Measurements from ENCODE around the gene NDUFA7.
"Not testable (repeated sequence)": the region's sequence is repeated elsewhere in the genome, so short reads cannot be mapped to it uniquely, and the experiment has no call there.

Gene NDUFA7

DNA sequence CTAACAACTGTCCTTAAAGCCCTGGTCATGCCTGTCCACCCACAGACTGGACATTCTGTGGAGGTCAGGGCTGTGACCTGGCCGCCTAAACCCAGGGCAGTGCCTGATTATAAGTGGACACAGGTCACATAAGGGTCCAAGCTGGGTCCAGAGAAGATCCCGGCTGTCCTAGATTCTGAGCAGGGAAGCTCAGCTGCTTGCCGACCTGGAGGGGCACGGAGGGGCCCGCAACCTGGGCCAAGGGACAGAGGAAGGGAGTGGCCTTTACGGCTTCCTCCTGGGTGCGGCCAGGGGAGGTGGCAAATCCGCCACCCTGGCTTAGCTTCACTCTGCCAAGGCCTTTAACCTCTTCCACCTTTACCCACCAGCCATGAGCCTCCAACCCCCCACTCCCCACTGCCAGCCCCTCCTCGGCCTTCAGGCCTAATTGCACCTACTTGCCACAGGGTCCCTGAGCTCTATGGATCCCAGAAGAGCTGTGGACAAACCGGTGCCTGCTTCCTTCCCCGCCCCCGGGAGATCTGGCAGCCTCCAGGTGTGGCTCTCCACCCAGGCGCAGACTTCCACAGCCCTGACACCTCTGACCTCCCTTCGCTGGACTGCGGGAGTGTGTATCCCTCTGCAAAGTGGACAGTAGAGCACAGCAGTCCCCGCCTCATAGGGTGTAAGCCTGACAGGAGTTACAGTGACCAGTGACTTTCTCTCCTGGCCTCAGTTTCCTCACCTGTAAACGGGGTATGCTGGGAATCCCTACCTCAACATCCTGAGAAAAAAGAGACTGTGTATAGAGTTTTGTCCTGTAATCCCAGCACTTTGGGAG, 14.7 kb downstream of the NDUFA7 start:
- peak overlapping the region; percentile 98 for H3K4me3 ChIP-seq (ENCODE audit: low read depth, low read length)
- no peak for DNase-seq (ENCODE audit: low read depth)
- TF ChIP-seq, protein P1, sequence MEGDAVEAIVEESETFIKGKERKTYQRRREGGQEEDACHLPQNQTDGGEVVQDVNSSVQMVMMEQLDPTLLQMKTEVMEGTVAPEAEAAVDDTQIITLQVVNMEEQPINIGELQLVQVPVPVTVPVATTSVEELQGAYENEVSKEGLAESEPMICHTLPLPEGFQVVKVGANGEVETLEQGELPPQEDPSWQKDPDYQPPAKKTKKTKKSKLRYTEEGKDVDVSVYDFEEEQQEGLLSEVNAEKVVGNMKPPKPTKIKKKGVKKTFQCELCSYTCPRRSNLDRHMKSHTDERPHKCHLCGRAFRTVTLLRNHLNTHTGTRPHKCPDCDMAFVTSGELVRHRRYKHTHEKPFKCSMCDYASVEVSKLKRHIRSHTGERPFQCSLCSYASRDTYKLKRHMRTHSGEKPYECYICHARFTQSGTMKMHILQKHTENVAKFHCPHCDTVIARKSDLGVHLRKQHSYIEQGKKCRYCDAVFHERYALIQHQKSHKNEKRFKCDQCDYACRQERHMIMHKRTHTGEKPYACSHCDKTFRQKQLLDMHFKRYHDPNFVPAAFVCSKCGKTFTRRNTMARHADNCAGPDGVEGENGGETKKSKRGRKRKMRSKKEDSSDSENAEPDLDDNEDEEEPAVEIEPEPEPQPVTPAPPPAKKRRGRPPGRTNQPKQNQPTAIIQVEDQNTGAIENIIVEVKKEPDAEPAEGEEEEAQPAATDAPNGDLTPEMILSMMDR (IDR thresholded peaks at IDR 0.05; ENCODE audit: control insufficient read depth, extremely low read depth, insufficient read depth) = no peak

DNA sequence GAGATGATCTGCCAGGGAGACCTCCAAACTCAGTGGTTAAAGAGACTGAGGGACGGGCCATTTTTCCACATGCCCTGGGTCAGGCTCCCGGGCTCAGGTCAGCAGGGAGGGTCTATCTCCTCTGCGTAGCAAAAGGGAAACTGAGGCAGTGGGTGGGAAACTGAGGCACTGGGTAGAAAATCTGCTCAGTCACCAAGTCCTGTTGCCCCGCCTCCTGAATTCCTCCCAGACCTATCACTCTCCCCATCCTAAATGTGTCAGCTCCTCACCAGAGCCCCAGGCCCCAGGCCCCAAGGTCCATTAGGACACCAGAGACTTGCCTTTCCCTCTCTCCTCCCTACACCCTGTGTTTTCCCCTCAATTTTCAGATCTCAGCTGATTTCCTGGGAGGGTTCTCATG, 15.4 kb downstream of the NDUFA7 start:
- H3K4me3 ChIP-seq (ENCODE audit: low read depth, low read length) = no peak overlapping the region
- no peak for DNase-seq (ENCODE audit: low read depth)
- TF ChIP-seq, protein P1 (IDR thresholded peaks at IDR 0.05; ENCODE audit: control insufficient read depth, extremely low read depth, insufficient read depth) = no peak

DNA sequence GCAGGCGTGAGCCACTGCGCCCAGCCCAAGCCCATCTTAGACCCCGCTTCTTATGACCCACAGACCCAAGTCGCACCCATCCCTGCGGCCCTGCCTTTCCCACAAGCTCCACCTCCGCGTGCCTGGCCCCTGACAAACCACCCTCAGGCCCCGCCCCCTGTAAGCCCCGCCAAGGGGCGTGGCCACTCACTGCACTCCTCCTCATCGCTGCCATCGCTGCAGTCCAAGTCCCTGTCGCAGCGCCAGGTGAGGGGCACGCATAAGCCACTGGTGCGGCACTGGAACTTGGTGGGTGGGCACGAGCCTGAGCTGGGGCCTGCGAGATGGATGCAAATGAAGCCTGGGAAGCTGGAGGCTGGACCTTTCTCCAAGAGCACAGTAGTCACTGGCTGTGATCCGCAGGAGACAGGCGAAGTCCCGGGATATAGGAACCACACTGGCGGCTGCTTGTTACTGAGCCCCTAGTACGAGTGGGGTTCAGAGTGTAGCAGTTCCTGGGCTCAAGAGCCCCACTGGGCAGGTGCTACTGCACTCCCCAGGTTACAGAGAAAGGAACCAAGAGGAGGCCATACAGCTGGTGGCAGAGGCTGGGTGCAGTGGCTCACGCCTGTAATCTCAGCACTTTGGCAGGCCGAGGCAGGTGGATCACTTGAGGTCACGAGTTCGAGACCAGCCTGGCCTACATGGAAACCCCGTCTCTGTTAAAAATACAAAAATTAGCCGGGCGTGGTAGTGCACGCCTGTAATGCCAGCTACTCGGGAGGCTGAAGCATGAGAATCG, 16.1 kb downstream of the NDUFA7 start:
- no peak for DNase-seq (ENCODE audit: low read depth)
- TF ChIP-seq, protein P1 (IDR thresholded peaks at IDR 0.05; ENCODE audit: control insufficient read depth, extremely low read depth, insufficient read depth) = no peak
- no peak overlapping the region for H3K4me3 ChIP-seq (ENCODE audit: low read depth, low read length)

DNA sequence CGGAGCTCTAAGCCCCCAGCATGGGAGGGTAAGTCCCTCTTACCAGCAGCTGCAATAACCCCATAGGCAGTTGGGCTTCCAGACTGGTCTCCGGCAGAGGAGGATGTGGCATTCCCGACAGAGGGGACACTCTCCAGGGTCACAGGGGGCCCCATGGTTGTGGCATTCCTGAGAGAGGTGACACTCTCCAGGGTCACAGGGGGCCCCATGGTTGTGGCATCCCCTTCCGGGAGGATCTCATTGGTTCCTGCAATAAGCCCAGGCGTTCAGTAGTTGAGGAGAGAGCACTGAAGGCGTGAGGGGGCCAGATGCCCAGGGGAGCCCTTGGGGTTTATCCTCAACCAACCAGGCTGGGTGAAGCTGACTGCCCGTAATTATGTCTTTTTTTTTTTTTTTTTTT, 18.4 kb downstream of the NDUFA7 start:
- H3K4me3 ChIP-seq (ENCODE audit: low read depth, low read length) = no peak overlapping the region
- DNase-seq (ENCODE audit: low read depth) = no peak
- TF ChIP-seq, protein P1 (IDR thresholded peaks at IDR 0.05; ENCODE audit: control insufficient read depth, extremely low read depth, insufficient read depth) = no peak

DNA sequence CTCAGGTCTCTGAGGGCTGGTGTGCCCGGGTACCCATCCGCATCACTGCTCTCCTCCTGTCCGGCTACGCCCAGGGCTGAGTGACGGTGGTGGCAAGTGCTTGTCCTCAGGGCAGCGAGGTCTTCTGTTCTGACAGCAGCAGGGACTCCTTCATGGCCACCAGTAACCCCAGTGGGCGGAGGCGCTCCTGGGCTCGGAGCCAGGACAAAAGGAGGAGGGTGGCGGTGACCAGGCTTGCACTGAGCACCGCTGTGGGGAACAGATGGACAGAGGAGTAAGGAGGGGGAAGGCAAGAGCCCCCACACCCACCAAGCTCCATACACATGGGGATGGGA, 18.9 kb downstream of the NDUFA7 start:
- H3K4me3 ChIP-seq (ENCODE audit: low read depth, low read length) = no peak overlapping the region
- TF ChIP-seq, protein P1 (IDR thresholded peaks at IDR 0.05; ENCODE audit: control insufficient read depth, extremely low read depth, insufficient read depth) = no peak
- no peak for DNase-seq (ENCODE audit: low read depth)

DNA sequence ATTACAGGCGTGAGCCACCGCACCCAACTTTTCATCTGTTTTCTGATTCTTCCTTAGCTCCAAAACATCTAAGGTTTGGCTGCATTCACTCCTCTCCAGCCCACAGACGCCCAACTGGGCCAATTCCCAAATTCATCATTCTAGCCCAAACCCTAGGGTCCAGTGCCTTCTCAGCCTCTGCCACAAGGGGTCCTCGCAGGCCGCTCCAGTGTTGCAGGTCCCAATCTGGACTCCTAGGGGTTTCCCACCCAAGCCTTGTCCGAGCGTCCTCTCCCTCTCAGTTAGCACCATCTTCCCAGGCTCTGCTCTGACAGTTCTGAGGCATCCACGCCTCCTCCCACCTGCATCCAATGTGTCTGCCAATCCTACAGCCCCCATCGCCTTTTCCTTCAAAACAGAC, 29.8 kb downstream of the NDUFA7 start:
- H3K4me3 ChIP-seq (ENCODE audit: low read depth, low read length); DNase-seq (ENCODE audit: low read depth): not testable (repeated sequence)

DNA sequence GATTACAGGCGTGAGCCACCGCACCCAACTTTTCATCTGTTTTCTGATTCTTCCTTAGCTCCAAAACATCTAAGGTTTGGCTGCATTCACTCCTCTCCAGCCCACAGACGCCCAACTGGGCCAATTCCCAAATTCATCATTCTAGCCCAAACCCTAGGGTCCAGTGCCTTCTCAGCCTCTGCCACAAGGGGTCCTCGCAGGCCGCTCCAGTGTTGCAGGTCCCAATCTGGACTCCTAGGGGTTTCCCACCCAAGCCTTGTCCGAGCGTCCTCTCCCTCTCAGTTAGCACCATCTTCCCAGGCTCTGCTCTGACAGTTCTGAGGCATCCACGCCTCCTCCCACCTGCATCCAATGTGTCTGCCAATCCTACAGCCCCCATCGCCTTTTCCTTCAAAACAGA, 44.7 kb downstream of the NDUFA7 start:
- not testable (repeated sequence) for DNase-seq (ENCODE audit: low read depth); H3K4me3 ChIP-seq (ENCODE audit: low read depth, low read length)

DNA sequence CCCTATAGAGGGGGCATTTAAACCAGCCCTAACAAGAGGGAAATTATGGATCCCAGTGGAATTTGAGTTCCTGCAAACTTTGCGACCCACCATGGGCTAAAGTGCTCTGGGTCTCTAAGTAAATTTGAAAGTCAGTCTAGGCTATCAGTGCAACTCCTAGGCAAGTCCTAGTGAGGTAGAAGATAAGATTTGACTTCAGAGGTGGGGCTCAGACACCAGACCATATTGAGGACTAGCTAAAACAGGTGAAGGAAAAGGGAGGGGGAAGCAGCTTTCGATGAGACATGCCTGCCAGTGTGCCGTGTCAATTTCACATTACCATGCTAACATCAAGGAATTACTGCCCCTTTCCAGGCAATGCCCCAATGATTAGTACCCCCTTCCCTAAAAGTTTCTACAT, 51.5 kb downstream of the NDUFA7 start:
- H3K4me3 ChIP-seq (ENCODE audit: low read depth, low read length) = no peak overlapping the region
- no peak for DNase-seq (ENCODE audit: low read depth)
- TF ChIP-seq, protein P1 (IDR thresholded peaks at IDR 0.05; ENCODE audit: control insufficient read depth, extremely low read depth, insufficient read depth) = no peak

All from LNCaP clone FGC (cell line).